Stimulated activated CD8-positive, alpha-beta memory T cell treated with anti-CD3 and anti-CD28 coated beads, Interleukin-15, amount 100 ng/mL, for 24 hours (primary cell): Measurements from ENCODE around the gene APOH.
A peak's percentile ranks its signal among the peaks of the same experiment; 100 is the strongest.

Experiments used
- DNase-seq: peaks from one replicate; pipeline ENCODE4 v3.0.0-alpha.2; 2020; ENCODE audit warnings: low read depth

The APOH gene

GRCh38 chr17:66192378-66192687, 36.9 kb downstream of the APOH start:
- no peak for DNase-seq

- peak; percentile 78 for DNase-seq
These were observed 37.4 kb downstream of the APOH start, which contains the start of gene CEP112 for GRCh38 chr17:66191593-66192377. CEP112 (minus strand) TSS chr17:66192133.

- DNase-seq: no peak
These were observed 38.2 kb downstream of the APOH start for GRCh38 chr17:66190738-66191592.

DNA sequence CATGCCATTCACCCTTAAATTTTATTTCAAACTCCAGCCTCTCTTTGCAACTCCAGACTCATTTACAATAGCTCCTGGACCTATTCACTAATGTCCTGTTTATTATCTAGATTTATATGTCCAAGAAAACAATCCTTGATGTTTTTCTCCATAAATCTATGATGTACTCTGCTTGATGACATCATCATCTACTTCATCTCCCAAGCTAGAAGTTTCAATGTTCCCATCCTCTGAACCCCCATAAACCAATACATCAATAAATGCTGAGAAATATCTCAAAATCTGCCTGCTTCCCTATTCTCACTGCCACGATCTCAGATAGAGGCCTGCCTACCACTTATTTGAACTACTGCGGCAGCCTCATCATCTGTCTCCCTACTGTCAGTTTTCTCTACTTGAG, 41.5 kb downstream of the APOH start:
- DNase-seq: no peak

GRCh38 chr17:66185862-66186261, 43.4 kb downstream of the APOH start:
- DNase-seq: no peak

DNA sequence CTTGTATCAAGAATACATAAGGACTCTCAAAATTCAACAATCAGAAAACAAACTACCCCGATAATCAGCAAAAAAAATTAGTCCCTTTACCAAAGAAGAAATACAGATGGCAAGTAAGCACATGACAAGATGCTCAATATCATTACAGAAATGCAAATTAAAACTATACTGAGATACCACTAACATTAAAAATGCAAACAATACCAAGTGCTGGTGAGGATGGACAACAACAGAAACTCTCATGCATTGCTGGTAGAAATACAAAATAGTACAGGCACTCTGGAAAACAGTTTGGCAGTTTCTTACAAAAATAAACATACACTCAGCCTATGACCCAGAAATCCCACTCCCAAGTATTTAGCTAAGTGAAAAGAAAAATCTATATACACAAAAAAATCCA, 44.8 kb downstream of the APOH start:
- no peak for DNase-seq

DNA sequence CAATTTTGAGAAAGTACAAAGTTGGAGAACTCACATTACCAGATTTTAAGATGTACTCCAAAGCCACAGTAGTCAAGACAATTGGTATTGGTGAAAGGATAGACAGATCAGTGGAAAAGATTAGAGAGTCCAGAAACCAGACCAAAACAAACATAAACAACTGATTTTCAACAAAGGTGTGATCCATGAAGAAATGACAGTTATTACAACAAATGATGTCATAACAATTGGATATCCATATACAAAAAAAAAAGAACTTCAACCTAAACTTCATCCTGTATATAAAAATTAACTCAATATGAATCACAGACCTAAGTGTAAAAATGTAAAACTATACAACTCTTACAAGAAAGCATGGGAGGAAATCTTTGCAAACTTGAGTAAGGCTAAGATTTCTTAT, 45.7 kb downstream of the APOH start:
- no peak for DNase-seq

DNA sequence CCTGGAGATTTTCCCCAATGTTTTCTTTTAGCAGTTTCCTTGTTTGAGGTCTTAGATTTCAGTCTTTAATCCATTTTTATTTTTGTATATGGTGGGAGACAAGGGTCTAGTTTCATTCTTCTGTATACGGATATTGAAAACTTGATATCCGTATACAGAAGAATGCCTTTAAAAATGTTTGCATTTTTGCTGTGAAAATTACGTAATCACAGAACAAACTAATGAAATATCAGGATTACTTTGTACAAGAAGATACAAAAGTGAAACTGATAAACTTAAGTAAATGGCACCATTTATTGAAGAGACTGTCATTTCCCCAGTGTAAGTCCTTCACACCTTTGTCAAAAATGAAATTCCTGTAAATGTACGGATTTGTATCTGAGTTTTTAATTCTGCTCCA, 50.6 kb downstream of the APOH start:
- no peak for DNase-seq

- DNase-seq: no peak
These were observed 52.2 kb downstream of the APOH start for GRCh38 chr17:66177048-66177447.

DNA sequence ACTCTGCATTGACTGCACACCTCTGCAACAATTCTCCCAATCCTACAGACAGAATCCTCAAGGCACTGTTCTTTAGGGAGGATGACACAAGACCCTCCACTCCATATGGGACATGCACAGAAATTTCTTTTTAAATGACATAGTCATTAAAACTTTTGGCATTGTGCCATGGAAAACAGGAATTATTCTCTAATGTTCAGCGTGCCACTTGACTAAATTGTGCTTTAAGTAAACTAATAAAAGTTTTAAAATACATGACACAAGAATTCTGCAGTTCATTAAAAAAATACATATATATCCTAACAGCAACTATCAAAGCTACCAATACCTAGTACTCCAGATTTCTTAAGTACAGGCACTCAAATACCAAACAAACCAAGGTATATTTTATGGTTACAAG, 53.3 kb downstream of the APOH start:
- no peak for DNase-seq

DNA sequence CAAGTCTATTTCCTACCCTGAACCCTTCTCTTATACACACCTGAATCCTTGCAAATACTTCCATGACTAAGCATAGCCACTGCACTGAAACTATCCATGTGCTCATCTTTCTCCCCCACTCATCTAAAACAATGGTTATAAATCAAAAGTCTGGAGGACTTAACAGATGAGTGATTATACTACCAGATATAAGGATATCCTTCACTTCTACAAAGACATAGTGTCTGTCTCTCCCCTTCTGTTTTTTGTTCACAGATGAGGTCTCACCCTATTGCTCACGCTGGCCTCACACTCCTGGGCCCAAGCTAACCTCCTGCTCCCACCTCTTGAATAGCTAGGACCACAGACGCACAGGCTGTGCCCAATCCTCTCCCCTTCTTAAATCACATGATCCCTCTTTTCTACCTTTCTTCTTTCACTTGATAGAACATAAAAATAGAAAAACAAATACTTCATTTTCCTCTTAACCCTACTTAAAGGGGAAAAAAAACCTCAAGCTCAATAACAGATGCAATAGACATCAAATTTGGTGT, 56.5 kb downstream of the APOH start:
- DNase-seq: no peak

DNA sequence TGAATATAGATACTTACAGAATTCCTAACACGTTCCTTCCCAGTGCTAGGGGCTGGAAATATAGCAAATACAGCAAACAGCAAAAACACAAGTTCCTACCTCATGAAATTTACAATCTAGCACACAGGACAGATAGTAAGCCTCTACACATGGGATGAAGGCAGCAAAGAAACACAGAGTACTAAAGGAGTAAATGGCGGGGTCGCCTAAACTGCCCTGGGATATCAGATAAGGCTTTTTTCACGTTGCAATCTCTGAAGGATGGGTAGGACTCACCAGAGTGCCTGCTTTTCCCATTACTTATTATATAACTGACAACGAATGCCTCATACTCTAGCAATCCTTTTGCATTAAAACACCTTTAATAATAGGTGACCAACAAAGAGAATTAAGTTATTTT, 57.1 kb downstream of the APOH start:
- DNase-seq: no peak

GRCh38 chr17:66171692-66172091, 57.5 kb downstream of the APOH start:
- DNase-seq: no peak

GRCh38 chr17:66171172-66171571, 58.0 kb downstream of the APOH start:
- no peak for DNase-seq

DNA sequence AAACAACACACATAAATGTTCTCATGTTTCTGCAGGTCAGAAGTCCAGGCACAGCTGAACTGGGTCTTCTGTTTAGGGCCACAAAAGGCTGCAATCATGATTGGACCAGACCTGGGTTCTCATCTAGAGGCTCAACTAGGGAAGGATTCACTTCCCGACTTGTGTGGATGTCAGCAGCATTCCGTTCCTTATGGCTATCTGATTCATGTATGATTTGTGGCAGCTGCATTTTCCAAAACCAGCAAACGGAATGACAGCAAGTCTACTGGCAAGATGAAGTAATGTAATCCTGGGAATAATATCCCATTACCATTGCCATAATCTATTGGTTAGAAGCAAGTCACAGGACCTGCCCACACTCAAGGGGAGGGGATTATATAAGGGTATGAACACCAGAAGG, 59.4 kb downstream of the APOH start:
- DNase-seq: no peak

- no peak for DNase-seq
These were observed 61.9 kb downstream of the APOH start for GRCh38 chr17:66167189-66167815.

DNA sequence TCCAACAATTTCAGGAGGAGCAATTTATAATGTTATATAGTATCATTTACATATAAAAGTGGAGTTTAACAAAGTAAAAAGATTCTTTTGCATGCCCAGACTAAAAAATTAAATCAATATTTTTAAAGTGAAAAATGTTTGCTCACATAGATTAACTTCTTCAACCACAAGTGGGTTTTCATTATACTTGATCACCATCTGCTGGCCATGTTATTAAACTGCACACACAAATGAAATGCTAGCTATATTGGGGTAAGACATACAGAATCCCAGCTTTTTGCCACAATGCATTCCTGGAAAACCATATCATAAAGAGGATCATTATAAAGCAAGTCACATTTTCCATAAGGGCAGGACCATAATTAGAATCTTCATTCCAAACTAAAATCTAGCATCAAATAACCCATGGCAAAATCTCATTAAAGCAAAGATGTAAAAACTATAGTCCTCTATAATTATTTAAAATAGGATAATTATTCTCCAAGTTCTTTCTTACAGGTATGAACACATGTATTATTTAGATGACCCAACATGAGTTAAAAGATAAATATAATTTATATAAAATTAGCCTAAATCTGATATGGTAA, 63.6 kb downstream of the APOH start:
- no peak for DNase-seq
